ENCODE measurements around the gene DVL3.
"Not testable (repeated sequence)": the region's sequence is repeated elsewhere in the genome, so short reads cannot be mapped to it uniquely, and the experiment has no call there.

Gene DVL3

GRCh38 chr3:184154885-184155643 is at the start of gene DVL3:
Gene DVL3, plus strand, starts transcription at chr3:184155377. Its CDS starts 259 bp downstream, at chr3:184155636.
- intact Hi-C loops (cut with DNase I) = loop anchor here (1.0 to 5.0 kb wide), 4 partner anchors 19 to 138 kb away; partner anchors contain the start of genes ABCC5, ABCF3 and AP2M1
- DNase-seq = peak; percentile 42 to 95 (median 52)

- no peak for DNase-seq
- intact Hi-C loops (cut with DNase I) = no loop called here
Measured at GRCh38 chr3:184110316-184110725, 44.9 kb upstream of the DVL3 start.

- DNase-seq = no peak
- intact Hi-C loops (cut with DNase I) = no loop called here
Measured at GRCh38 chr3:184116017-184116416, 39.2 kb upstream of the DVL3 start.

GRCh38 chr3:184117636-184118035 is 37.5 kb upstream of the DVL3 start:
- DNase-seq = no peak

GRCh38 chr3:184121031-184121430 is 34.1 kb upstream of the DVL3 start:
- intact Hi-C loops (cut with DNase I) = not testable (repeated sequence)

More at GRCh38 chr3:184117636-184118035, 37.5 kb upstream of the DVL3 start:
- intact Hi-C loops (cut with DNase I) = no loop called here

GRCh38 chr3:184126006-184126405 is 29.2 kb upstream of the DVL3 start:
- DNase-seq = no peak

More at GRCh38 chr3:184121031-184121430, 34.1 kb upstream of the DVL3 start:
- not testable (repeated sequence) for DNase-seq

GRCh38 chr3:184129012-184129411 is 26.2 kb upstream of the DVL3 start:
- intact Hi-C loops (cut with DNase I) = no loop called here
- DNase-seq = peak in 1 of 10 donors; percentile 56

More at GRCh38 chr3:184126006-184126405, 29.2 kb upstream of the DVL3 start:
- intact Hi-C loops (cut with DNase I) = no loop called here

GRCh38 chr3:184132945-184133344 is 22.2 kb upstream of the DVL3 start:
- DNase-seq = no peak
- intact Hi-C loops (cut with DNase I) = loop anchor here (10.0 kb wide), 2 partner anchors 112 to 238 kb away; partner anchors contain the start of genes ALG3 and EEF1AKMT4

- intact Hi-C loops (cut with DNase I) = loop anchor here (1.0 to 10.0 kb wide), 3 partner anchors 21 to 239 kb away; partner anchors contain the start of genes ALG3, DVL3 and EEF1AKMT4
- DNase-seq = peak; percentile 79 to 98 (median 86)
Measured at GRCh38 chr3:184133840-184134745, 21.1 kb upstream of the DVL3 start.

GRCh38 chr3:184134746-184135148 is 20.4 kb upstream of the DVL3 start:
- intact Hi-C loops (cut with DNase I) = loop anchor here (1.0 to 10.0 kb wide), 5 partner anchors 21 to 240 kb away; partner anchors contain the start of genes ABCC5, ALG3, DVL3 and EEF1AKMT4
- DNase-seq = no peak

- intact Hi-C loops (cut with DNase I) = loop anchor here (1.0 to 10.0 kb wide), 4 partner anchors 50 to 241 kb away; partner anchors contain the start of genes ABCC5, ALG3 and EEF1AKMT4
- peak; percentile 91 to 99 (median 94) for DNase-seq
Measured at GRCh38 chr3:184135149-184135910, 19.8 kb upstream of the DVL3 start, which contains the start of gene EIF2B5. Gene EIF2B5, plus strand, starts transcription at chr3:184135358. Its CDS starts 28 bp downstream, at chr3:184135386.

GRCh38 chr3:184135911-184136260 is 19.3 kb upstream of the DVL3 start:
- DNase-seq = no peak
- intact Hi-C loops (cut with DNase I) = loop anchor here (1.0 to 10.0 kb wide), 4 partner anchors 49 to 241 kb away; partner anchors contain the start of genes ABCC5, ALG3 and EEF1AKMT4

- intact Hi-C loops (cut with DNase I) = no loop called here
- no peak for DNase-seq
Measured at GRCh38 chr3:184140436-184140835, 14.7 kb upstream of the DVL3 start.

GRCh38 chr3:184142199-184142598 is 13.0 kb upstream of the DVL3 start:
- DNase-seq = no peak
- intact Hi-C loops (cut with DNase I) = no loop called here

GRCh38 chr3:184143327-184143726 is 11.8 kb upstream of the DVL3 start:
- intact Hi-C loops (cut with DNase I) = no loop called here
- DNase-seq = no peak

GRCh38 chr3:184144505-184144904 is 10.7 kb upstream of the DVL3 start:
- intact Hi-C loops (cut with DNase I) = no loop called here
- DNase-seq = no peak

GRCh38 chr3:184145111-184145524 is 10.1 kb upstream of the DVL3 start:
- DNase-seq = peak in 3 of 10 donors; percentile 23 to 75 (median 30)
- intact Hi-C loops (cut with DNase I) = no loop called here

- no peak for DNase-seq
- intact Hi-C loops (cut with DNase I) = no loop called here
Measured at GRCh38 chr3:184145751-184146270, 9.4 kb upstream of the DVL3 start.

- intact Hi-C loops (cut with DNase I) = no loop called here
- DNase-seq = no peak
Measured at GRCh38 chr3:184148076-184148475, 7.1 kb upstream of the DVL3 start.
